CD4-positive, CD25-positive, alpha-beta regulatory T cell (primary cell): ENCODE results near the gene ZNF625. TPM values are rescaled to one million over a fixed set of nuclear protein-coding genes. Genes with fewer than 3 reads are reported as not detected.
"Not testable (repeated sequence)": the region's sequence is repeated elsewhere in the genome, so short reads cannot be mapped to it uniquely, and the experiment has no call there.

Experiments
- ATAC-seq, 2 donors: fragments of 150-1000 bp; cut with Tn5 transposase; one replicate each; pipeline ENCODE4 v1.10.0; 2021; ENCODE audit warnings: low read depth in 2 of 2, moderate number of reproducible peaks in 2 of 2, moderate library complexity in 1 of 2
- DNase-seq, 3 donors: peaks; one replicate each; pipeline versions ENCODE4 v3.0.0 to v3.0.0-alpha.2; 2012 to 2022; ENCODE audit warnings: mixed read lengths in 1 of 3
- H3K27ac ChIP-seq: one replicate; pipeline ENCODE4 v1.7.0; 2013; ENCODE audit warnings: mild to moderate bottlenecking, low read length; ENCODE audit not compliant: insufficient read depth, poor library complexity, severe bottlenecking
- H3K27me3 ChIP-seq: one replicate; pipeline ENCODE4 v1.7.0; 2013; ENCODE audit warnings: low read length; ENCODE audit not compliant: control insufficient read depth, insufficient read depth
- H3K36me3 ChIP-seq: one replicate; pipeline ENCODE4 v1.7.0; 2013; ENCODE audit warnings: mild to moderate bottlenecking, low read length, moderate library complexity; ENCODE audit not compliant: control insufficient read depth, insufficient read depth
- H3K4me1 ChIP-seq: 2 replicates; pipeline ENCODE4 v1.7.0; 2013; ENCODE audit warnings: mild to moderate bottlenecking, low read length; ENCODE audit not compliant: insufficient read depth, control insufficient read depth, poor library complexity, severe bottlenecking
- H3K4me3 ChIP-seq: one replicate; pipeline ENCODE4 v1.7.0; 2013; ENCODE audit warnings: low read depth, mild to moderate bottlenecking, low read length, moderate library complexity
- H3K9me3 ChIP-seq, 2 experiments: 1 replicate in 1 of 2; 2 replicates in 1 of 2; pipeline ENCODE4 v1.7.0; 2013; ENCODE audit warnings: low read length in 2 of 2, mild to moderate bottlenecking in 1 of 2, moderate library complexity in 1 of 2; ENCODE audit not compliant: control insufficient read depth in 2 of 2
- H3K27ac Mint-ChIP-seq, 3 donors: one replicate each; pipeline ENCODE4 v1.8.0; 2020 to 2022; ENCODE audit warnings: mild to moderate bottlenecking in 3 of 3, mixed read lengths in 3 of 3, moderate library complexity in 2 of 3
- H3K27me3 Mint-ChIP-seq: one replicate; pipeline ENCODE4 v1.8.0; 2022; ENCODE audit warnings: mild to moderate bottlenecking, mixed read lengths
- H3K36me3 Mint-ChIP-seq: one replicate; pipeline ENCODE4 v1.8.0; 2020; ENCODE audit warnings: mixed read lengths
- H3K4me1 Mint-ChIP-seq, 4 donors: one replicate each; pipeline ENCODE4 v1.8.0; 2020 to 2022; ENCODE audit warnings: mixed read lengths in 4 of 4, mild to moderate bottlenecking in 1 of 4
- H3K4me3 Mint-ChIP-seq, 4 donors: one replicate each; pipeline ENCODE4 v1.8.0; 2020 to 2022; ENCODE audit warnings: mild to moderate bottlenecking in 4 of 4, mixed read lengths in 4 of 4, moderate library complexity in 3 of 4
- H3K9me3 Mint-ChIP-seq, 7 donors: one replicate each; pipeline ENCODE4 v1.8.0; 2020 to 2022; ENCODE audit warnings: mixed read lengths in 7 of 7, mild to moderate bottlenecking in 3 of 7, moderate library complexity in 2 of 7
- polyA plus RNA-seq, 4 donors: library from polyadenylated mRNA; unstranded; fragments of 300-500 nt; fragmentation: Illumina TruSeq; gene quantifications; one replicate each; pipeline ENCODE4 v1.2.3, GENCODE V29; 2021
- total RNA-seq: library from RNA; stranded (reverse); gene quantifications from one replicate; pipeline ENCODE4 v1.2.3, GENCODE V29; 2022

The ZNF625 gene
- total and polyA plus RNA-seq, 5 donors from 2014 or later: 0.24 to 2.7 (median 1.4) TPM

DNA sequence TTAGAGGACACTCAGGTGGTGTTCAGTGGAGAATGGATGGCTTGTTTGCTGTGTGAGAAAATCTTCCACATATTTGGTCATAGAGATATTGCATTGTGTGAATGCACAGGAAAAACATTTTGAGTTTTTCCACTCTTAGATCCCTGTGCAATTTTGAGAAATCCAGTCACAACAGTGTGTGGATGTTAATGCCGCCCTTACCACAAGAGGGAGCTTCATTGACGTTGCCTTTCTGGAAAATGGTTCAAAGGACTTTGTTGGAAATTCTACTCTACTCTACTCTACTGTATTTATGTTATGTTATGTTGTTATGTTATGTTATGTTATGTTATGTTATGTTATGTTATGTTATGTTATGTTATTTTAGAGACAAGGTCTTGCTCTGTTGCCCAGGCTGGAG is 29.8 kb downstream of the ZNF625 start:
- H3K27me3 Mint-ChIP-seq: no peaks in the 10 kb centered on the region
- DNase-seq: no peak
- no peak overlapping the region for H3K27ac ChIP-seq

DNA sequence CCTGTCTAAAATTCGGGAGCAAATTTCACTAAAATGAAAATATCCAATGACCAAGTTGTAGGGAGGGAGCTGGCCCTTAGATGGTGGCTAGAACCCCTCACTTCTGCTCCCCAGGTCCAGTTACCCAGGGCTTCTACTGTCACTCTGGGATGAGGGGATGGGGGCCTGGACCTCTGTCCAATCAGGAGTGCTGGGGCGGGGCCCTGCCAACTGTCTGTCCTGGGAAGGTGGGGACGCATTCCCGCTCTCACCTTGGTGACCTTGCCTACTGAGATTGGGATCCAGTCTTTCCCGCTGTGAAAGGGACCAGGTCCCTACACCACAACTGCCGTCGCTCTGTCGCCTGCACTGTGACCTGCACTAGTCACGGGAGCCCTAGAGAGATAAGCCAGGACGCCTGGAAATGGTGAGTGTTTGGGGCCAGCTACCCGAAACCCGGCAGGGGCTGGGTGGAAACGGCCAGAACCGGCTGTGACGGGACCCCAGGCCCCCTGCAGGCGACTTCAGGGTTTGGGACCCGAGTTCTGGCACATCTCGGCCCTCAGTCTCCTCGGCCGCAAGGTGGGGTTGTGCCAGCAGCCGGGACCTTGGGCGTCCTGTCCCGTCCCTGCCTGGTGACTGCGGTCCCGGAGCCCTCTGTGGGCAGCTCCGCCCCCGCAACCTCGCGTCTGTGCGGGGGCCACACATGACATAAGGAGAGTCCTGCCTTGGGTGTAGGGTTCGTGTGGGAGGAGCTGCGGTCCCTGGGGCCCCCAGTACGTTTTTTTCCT is 39.1 kb downstream of the ZNF625 start:
- Mint-ChIP-seq H3K27ac (no peak overlapping the region), H3K4me1 (peaks cover 0 to 2% (median 0%) of the 10 kb centered on the region in 4 donors), H3K36me3 (no peaks in the 10 kb centered on the region), H3K9me3 (peaks cover 0 to 23% (median 4%) of the 10 kb centered on the region in 7 donors), H3K27me3 (no peaks in the 10 kb centered on the region), H3K4me3 (no peak overlapping the region)
- DNase-seq (no peak), ATAC-seq (no peak)
- Histone ChIP-seq H3K4me1 (no peaks in the 10 kb centered on the region), H3K27me3 (no peaks in the 10 kb centered on the region), H3K36me3 (no peaks in the 10 kb centered on the region), H3K27ac (no peak overlapping the region), H3K9me3 (peaks cover 12 to 19% of the 10 kb centered on the region in 2 experiments), H3K4me3 (no peak overlapping the region)

More for the DNA sequence above, 29.8 kb downstream of the ZNF625 start:
- H3K36me3 Mint-ChIP-seq: peaks cover 7% of the 10 kb centered on the region
- Histone ChIP-seq H3K36me3 (no peaks in the 10 kb centered on the region), H3K4me1 (no peaks in the 10 kb centered on the region), H3K27me3 (no peaks in the 10 kb centered on the region), H3K9me3 (peaks cover 14 to 29% of the 10 kb centered on the region in 2 experiments), H3K4me3 (no peak overlapping the region)
- no peak overlapping the region for H3K4me3 Mint-ChIP-seq
- ATAC-seq: no peak
- H3K4me1 Mint-ChIP-seq: no peaks in the 10 kb centered on the region
- no peak overlapping the region for H3K27ac Mint-ChIP-seq
- H3K9me3 Mint-ChIP-seq: peaks cover 0 to 24% (median 7%) of the 10 kb centered on the region in 7 donors

DNA sequence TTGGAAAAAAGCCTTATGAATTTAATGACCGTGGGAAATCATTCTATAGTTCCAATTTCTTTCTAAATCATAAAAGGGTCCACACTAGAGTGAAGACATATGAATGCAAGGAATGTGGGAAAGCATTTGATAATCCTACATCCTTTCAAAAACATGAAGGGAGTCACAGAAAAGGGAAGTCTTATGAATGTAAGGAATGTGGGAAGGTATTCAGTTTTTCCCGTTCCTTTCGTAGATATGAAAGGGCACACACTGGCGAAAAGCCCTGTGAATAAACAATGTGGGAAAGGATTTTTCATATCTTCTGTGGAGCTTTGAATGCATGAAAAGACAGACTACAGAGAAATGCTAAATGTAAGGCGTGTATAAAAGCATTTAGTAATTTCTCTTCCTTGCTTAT is 43.4 kb downstream of the ZNF625 start:
- no peak for DNase-seq
- Mint-ChIP-seq H3K36me3 (no peaks in the 10 kb centered on the region), H3K27me3 (no peaks in the 10 kb centered on the region), H3K27ac (no peak overlapping the region), H3K9me3 (peaks cover 0 to 32% (median 0%) of the 10 kb centered on the region in 7 donors), H3K4me3 (no peak overlapping the region), H3K4me1 (no peaks in the 10 kb centered on the region)
- no peak for ATAC-seq
- H3K9me3 ChIP-seq: peaks cover 21 to 30% of the 10 kb centered on the region in 2 experiments
- no peak overlapping the region for H3K4me3 ChIP-seq
- H3K36me3 ChIP-seq: no peaks in the 10 kb centered on the region
- no peaks in the 10 kb centered on the region for H3K4me1 ChIP-seq
- H3K27me3 ChIP-seq: no peaks in the 10 kb centered on the region
- no peak overlapping the region for H3K27ac ChIP-seq

DNA sequence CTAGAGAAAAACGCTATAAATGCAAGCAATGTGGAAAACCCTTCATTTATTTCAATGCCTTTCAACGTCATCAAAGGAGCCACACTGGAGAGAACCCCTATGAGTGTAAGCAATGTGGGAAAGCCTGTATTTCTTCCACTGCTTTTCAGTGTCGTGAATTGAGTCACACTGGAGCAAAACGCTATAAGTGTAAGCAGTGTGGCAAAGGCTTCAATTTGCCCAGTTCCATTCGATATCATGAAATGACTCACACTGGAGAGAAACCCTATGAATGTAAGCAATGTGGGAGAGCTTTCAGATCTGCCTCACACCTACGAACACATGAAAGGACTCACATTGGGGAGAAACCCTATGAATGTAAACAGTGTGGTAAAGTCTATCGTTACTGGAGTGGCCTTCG is 43.8 kb downstream of the ZNF625 start:
- H3K4me1 ChIP-seq: no peaks in the 10 kb centered on the region
- Mint-ChIP-seq H3K9me3 (peaks cover 0 to 32% (median 0%) of the 10 kb centered on the region in 7 donors), H3K27me3 (no peaks in the 10 kb centered on the region), H3K4me1 (no peaks in the 10 kb centered on the region), H3K27ac (no peak overlapping the region), H3K36me3 (no peaks in the 10 kb centered on the region), H3K4me3 (no peak overlapping the region)
- H3K9me3 ChIP-seq: peaks cover 21 to 30% of the 10 kb centered on the region in 2 experiments
- H3K27ac ChIP-seq: no peak overlapping the region
- no peaks in the 10 kb centered on the region for H3K36me3 ChIP-seq
- H3K27me3 ChIP-seq: no peaks in the 10 kb centered on the region
- DNase-seq: no peak
- ATAC-seq: no peak
- H3K4me3 ChIP-seq: no peak overlapping the region

DNA sequence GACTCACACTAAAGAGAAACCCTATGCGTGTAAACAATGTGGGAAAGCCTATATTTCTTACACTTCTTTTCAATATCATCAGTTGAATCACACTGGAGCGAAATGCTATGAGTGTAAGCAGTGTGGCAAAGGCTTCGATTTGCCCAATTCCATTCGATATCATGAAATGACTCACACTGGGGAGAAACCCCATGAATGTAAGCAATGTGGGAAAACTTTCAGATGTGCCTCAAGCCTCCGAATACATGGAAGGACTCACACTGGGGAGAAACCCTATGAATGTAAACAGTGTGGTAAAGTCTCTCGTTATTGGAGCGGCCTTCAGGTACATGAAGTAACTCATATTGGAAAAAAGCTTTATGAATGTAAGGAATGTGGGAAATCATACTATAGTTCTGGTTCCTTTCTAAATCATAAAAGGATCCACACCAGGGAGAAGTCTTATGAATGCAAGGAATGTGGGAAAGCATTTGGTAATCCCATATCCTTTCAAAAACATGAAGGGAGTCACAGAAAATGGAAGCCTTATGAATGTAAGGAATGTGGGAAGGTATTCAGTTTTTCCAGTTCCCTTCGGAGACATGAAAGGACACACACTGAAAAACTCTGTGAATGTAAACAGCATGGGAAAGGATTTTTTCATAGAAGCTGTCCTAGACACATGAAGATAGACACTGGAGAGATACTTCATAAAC is 44.4 kb downstream of the ZNF625 start:
- ATAC-seq: no peak
- Histone ChIP-seq H3K4me3 (no peak overlapping the region), H3K36me3 (no peaks in the 10 kb centered on the region), H3K27ac (no peak overlapping the region), H3K4me1 (no peaks in the 10 kb centered on the region), H3K9me3 (peaks cover 21 to 30% of the 10 kb centered on the region in 2 experiments), H3K27me3 (no peaks in the 10 kb centered on the region)
- Mint-ChIP-seq H3K4me3 (no peak overlapping the region), H3K27ac (no peak overlapping the region), H3K36me3 (no peaks in the 10 kb centered on the region), H3K27me3 (no peaks in the 10 kb centered on the region), H3K9me3 (peaks cover 0 to 32% (median 0%) of the 10 kb centered on the region in 7 donors), H3K4me1 (no peaks in the 10 kb centered on the region)
- DNase-seq: no peak

DNA sequence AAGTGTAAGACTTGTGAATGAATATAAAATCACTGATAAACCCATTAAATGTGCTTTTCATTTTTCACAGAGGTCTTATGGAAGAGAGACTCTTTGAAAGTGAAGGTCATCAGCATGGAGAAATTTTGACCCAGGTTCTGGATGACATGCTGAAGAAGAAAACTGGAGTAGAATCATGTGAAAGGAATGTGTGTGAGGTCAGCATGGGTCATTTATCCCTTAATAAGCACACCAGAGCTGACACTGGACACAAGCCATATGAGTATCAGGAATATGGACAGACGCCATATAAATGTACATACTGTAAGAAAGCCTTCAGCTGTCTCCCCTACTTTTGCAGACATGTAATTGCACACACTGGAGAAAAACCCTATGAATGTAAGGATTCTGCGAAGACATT is 45.4 kb downstream of the ZNF625 start:
- Histone ChIP-seq H3K9me3 (peaks cover 19 to 30% of the 10 kb centered on the region in 2 experiments), H3K36me3 (no peaks in the 10 kb centered on the region), H3K27ac (no peak overlapping the region), H3K4me3 (no peak overlapping the region), H3K4me1 (no peaks in the 10 kb centered on the region), H3K27me3 (no peaks in the 10 kb centered on the region)
- no peaks in the 10 kb centered on the region for H3K36me3 Mint-ChIP-seq
- peaks cover 0 to 32% (median 5%) of the 10 kb centered on the region in 7 donors for H3K9me3 Mint-ChIP-seq
- no peaks in the 10 kb centered on the region for H3K4me1 Mint-ChIP-seq
- H3K27ac Mint-ChIP-seq: no peak overlapping the region
- DNase-seq (no peak), ATAC-seq (no peak)
- no peaks in the 10 kb centered on the region for H3K27me3 Mint-ChIP-seq
- no peak overlapping the region for H3K4me3 Mint-ChIP-seq

DNA sequence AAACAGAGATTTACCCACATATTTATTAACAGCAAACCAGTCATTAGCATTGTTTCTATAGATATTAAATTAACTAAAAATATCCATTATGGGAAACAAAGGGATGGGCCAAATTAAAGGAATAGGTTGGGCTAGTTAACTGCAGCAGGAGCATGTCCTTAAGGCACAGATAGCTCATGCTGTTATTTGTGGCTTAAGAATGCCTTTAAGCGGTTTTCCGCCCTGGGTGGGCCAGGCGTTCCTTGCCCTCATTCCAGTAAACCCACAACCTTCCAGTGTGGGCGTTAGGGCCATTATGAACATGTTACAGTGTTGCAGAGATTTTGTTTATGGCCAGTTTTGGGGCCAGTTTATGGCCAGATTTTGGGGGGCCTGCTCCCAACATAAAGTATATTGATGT is 52.6 kb downstream of the ZNF625 start:
- H3K27me3 ChIP-seq, H3K36me3 Mint-ChIP-seq, H3K4me1 ChIP-seq, H3K27ac Mint-ChIP-seq, H3K9me3 ChIP-seq, H3K4me3 ChIP-seq, DNase-seq, H3K27ac ChIP-seq, H3K36me3 ChIP-seq, ATAC-seq, H3K27me3 Mint-ChIP-seq, H3K4me3 Mint-ChIP-seq, H3K4me1 Mint-ChIP-seq: not testable (repeated sequence)
- peaks cover 0 to 15% (median 9%) of the 10 kb centered on the region in 7 donors for H3K9me3 Mint-ChIP-seq
